Fibroblast of skin of scalp (primary cell): ENCODE data around the gene PDE4A.
A peak's percentile ranks its signal among the peaks of the same experiment; 100 is the strongest.

Source experiments
- DNase-seq: peaks from one replicate; pipeline ENCODE4 v3.0.0-alpha.2; 2013

Gene PDE4A

DNA sequence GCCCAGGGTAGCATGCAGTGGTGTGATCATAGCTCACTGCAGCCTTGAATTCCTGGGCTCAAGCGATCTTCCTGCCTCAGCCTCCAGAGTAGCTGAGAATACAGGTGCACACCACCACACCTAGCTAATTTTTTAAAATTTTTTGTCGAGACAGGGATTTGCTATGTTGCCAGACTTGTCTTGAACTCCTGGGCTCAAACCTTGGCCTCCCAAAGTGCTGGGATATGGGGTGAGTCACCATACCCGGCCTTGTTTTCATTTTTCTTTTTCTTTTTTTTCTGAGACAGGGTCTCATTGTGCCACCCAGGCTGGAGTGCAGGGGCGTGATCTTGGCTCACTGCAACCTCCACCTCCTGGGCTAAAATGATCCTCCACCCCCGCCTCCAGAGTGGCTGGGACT, 44.1 kb downstream of the PDE4A start:
- no peak for DNase-seq

DNA sequence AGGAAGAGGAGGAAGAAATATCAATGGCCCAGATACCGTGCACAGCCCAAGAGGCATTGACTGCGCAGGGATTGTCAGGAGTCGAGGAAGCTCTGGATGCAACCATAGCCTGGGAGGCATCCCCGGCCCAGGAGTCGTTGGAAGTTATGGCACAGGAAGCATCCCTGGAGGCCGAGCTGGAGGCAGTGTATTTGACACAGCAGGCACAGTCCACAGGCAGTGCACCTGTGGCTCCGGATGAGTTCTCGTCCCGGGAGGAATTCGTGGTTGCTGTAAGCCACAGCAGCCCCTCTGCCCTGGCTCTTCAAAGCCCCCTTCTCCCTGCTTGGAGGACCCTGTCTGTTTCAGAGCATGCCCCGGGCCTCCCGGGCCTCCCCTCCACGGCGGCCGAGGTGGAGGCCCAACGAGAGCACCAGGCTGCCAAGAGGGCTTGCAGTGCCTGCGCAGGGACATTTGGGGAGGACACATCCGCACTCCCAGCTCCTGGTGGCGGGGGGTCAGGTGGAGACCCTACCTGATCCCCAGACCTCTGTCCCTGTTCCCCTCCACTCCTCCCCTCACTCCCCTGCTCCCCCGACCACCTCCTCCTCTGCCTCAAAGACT, 46.9 kb downstream of the PDE4A start:
- DNase-seq: no peak

DNA sequence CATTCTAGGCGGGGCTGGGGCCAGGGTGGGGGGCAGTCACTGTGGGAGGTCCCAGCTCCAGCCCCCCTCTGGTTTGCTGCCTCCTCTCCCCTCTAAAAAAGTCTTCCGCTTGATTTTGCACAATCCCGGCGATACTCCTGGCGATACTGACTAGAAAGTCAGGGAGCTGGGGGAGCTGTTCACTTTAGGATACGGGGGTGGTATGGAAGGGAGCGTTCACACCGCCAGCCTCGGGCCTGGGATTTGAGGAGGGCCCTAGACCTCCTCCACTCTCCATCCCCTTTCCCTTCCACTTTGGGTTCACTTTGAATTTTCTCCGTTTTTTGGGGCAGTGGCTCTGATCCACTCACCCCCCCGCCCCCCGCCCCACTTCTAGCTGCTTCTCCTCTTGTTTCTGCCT, 47.8 kb downstream of the PDE4A start:
- DNase-seq: no peak

DNA sequence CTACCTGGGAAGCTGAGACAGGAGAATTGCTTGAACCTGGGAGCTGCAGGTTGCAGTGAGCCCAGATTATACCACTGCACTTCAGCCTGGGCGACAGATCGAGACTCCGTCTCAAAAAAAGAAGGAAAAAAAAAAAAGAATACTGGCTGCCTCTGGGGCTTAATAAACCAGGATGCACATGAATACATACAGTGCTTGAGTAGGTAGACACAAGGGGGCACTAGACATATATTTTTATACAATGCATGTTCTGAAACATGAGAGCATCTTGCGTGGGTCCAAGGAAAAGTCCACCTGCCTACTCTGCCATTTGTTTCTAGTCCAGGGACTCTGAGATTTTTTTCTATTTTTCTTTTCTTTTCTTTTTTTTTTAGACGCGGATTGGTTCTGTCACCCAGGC, 51.6 kb downstream of the PDE4A start:
- DNase-seq: peak; percentile 50

DNA sequence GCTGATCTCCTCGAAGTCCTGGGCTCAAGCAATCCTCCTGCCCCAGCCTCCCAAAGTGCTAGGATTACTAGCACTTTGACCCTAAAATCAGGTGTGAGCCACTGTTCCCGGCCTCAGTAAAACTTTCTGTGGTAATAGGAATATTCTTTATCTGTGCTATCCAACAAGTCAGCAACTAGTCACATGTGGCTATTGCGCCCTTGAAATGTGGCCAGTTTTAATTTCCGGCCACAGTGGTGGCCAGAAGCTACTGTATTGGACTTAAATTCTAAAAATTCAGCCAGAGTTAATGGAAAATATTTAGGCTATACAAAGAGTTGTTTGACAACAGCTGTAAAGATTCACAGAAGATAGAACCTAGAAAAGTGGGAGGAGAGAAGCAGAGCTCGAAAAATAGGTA, 52.9 kb downstream of the PDE4A start:
- no peak for DNase-seq

DNA sequence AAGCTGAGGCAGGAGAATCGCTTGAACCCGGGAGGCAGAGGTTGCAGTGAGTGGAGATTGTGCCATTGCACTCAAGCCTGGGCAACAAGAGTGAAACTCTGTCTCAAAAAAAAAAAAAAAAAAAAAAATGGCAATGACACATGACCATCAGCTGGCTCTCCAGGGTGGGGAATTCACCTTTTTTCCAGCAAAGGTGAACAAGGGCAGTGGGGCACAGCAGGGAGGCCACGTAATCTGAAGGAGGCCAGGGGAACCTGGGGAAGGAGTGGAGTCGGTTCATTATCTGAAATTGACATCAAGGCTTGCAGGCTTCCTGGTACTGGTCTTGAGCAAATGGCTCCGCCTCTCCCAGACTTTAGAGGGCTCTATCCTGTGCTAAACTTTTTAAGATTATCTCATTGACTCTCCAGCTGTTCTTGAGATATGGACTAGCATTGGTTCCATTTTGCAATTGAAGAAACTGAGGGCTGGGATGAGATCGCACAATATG, 54.7 kb downstream of the PDE4A start:
- no peak for DNase-seq

DNA sequence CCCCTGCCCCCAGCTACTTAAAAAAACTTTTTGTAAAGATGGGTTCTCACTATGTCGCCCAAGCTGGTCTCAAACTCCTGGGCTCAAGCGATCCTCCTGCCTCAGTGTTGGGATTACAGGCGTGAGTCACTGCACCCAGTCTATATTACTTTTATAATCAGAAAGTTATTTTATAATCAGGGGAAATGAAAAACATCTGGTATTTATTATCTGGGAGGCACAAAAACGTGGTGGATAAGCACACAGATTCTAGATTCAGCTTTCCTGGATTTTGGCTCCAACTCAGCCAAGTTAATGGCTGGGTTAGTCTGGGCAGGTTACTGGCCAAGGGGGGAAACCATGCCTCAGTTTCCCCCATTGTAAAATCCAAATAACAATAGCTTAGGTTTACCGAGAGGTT, 58.1 kb downstream of the PDE4A start:
- DNase-seq: peak; percentile 33

DNA sequence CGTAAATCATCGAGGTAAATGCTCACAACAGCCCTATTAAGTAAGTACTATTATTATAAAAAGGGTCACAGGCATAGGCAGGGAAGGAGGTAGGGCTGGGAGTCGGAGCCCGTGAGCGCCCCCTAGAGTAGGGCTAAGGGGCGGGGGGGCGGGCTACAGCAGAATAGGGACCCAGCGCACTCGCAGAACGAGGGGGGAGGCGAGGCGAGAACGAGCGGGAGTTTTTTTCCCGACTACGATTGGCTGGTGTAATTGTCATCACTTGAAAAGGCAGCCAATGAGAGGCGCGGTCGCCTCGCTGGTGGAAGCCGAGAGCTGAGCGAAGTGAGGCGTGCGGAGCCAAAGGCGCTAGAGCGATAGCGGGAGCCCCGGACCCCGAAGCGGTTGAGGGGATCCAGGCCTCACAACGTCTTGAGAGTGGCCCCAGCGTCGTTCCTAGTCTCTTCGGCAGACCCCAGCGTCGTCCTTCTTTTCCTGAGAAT, 58.6 kb downstream of the PDE4A start:
- DNase-seq: peak; percentile 91

DNA sequence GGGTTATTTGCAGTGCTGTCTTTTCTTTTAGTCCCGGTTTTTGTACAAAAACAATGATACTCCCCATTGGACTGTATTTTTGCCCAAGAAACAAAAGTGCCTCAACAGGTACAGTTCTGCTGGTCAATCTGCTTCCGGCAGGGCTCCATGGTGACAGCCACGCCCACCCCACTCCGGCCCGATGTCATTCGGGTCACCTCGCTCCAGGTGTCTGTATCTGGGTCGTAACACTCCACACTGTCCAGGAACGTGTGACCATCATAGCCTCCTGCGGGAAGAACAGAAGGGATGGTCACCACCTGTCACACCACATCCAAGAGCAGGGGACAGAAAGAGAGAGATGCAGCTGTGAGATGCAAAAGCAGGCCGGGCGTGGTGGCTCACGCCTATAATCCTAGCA, 66.2 kb downstream of the PDE4A start:
- no peak for DNase-seq

DNA sequence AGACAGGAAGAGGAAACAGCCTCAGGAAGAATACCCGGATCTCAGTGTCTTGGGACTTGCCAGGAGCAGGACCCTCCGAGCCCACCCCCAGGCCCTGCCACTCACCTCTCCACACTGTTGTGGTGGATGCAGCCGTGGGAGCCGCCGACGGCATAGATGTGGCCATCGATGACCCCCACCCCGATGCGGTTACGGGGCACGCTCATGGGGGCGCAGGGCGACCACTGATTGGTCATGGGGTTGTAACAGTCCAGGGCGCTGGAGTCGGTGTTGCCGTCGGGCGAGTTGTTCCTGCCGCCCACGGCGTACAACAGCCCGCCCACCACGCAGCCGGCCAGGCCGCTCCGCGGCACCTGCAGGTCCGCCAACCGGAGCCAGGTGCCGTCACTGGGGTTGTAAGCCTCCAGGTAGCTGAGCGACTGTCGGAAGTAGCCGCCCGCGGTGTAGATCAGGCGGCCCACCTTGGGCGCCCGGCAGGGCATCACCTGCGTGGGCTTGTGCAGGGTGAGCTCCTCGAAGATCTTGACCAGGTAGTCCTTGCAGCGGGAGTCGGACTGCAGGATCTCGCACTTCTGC, 71.2 kb downstream of the PDE4A start:
- DNase-seq: no peak

DNA sequence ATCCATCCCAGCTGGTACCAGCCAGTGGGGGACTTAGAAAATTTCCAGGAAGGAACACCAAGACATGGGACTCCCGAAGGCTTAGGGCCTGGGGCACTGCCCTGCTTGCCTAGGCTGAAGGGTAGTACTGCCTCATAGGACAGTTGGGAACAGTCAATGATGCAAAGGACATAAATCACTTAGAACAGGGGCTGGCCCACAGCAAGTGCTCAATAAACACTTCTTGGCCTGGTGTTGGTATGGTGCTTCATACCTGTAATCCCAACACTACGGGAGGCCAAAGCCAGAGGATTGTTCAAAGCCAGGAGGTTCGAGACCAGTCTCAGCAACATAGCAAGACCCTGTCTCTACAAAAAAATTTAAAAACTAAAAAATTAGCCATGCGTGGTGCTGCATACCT, 77.0 kb downstream of the PDE4A start:
- DNase-seq: no peak

DNA sequence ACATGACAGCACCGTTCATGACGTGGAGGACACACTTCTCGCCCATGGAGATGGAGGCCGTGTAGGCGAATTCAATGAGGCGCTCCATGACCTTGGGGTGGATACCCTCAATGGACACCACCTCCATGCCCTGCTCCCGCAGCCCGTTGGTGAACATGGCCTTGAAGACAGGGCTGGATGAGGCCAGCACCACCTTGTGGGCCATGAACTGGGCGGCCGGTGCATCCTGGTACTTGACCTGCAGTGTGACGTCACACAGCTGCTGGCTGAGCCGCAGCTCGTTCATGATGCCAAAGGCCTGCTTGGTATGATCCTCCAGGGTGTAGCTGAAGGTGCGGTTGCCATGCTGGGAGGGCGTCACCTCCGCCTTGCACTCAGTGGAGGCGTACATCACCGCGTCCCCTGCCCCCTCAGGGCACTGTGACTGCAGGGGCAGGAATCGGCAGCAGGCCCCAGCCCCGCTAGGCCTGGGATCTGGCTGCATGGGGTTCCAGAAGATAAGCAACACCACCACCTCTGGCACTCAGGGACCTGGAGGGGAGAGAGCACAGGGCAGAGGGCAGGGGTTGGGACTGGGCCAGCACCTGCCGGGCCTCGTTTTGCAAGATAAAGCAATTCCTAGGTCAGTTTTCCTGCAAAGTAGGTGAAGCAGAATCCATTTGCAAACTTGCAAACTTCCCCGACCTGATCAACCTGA, 79.4 kb downstream of the PDE4A start:
- DNase-seq: no peak

DNA sequence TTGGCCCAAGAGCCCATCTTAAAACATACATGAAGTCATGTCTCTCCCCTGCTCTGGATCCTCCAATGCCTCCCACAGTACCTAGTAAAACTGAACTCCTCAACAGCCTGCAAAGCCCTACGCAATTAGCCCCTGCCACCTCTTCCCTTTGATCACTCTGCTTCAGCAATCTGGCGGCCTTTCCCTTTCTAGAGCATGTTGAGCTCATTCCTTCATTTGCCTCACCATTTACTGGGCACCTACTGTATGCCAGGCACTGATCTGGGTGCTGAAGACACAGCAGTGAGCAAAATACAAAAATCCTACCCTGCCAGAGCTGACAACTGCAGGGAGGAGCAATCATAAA, 79.9 kb downstream of the PDE4A start:
- no peak for DNase-seq

DNA sequence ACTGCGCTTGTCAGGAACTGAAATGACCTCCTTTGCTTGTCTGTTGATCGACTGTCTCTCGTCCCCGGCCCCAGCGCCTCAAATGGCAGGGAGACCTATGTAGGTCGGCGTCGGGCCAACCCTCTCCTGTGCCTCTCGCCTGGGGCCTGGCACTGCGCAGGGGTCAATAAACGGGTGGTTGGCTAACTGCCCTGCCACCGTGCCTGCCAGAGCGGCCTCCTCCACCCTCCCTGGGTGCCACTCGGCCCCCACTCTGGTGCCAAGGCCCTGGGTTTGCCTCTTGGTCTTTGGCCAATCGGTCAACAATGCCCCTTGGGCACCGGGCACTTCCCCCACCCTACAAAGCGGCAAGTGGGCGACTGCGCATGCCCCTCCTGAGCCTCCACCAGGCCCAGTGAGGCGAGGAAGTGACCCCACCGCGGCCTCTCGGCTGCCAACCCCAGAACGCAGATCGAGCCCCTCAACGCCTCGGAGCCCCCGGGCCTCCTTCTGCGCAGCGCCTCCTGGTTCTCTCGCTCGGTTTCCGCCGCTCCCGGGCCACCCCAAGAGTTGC, 81.7 kb downstream of the PDE4A start:
- DNase-seq: peak; percentile 47

DNA sequence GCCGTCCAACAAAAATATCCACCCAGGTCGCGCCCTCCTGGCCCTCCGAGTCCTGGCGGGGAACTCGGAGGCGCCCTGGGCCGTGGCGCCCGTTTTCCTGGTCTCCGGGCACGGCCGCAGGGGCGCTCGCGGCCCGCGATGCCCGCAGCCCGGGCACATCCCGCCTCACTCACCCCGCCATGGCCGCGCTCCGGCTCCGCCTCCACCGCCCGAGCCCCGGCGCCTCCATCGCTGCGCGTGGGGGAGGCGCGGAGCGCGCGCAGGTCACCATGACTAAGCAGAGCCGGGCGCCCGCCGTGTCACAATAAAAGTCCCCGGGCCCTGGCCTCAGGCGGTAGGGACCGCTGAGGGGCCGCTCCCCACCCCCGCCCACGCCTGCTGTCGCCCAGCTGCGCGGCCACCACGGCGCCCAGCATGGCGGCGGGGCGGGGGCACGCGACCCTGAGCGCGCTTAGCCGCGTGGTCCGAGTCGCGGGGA, 82.2 kb downstream of the PDE4A start:
- DNase-seq: peak; percentile 95

DNA sequence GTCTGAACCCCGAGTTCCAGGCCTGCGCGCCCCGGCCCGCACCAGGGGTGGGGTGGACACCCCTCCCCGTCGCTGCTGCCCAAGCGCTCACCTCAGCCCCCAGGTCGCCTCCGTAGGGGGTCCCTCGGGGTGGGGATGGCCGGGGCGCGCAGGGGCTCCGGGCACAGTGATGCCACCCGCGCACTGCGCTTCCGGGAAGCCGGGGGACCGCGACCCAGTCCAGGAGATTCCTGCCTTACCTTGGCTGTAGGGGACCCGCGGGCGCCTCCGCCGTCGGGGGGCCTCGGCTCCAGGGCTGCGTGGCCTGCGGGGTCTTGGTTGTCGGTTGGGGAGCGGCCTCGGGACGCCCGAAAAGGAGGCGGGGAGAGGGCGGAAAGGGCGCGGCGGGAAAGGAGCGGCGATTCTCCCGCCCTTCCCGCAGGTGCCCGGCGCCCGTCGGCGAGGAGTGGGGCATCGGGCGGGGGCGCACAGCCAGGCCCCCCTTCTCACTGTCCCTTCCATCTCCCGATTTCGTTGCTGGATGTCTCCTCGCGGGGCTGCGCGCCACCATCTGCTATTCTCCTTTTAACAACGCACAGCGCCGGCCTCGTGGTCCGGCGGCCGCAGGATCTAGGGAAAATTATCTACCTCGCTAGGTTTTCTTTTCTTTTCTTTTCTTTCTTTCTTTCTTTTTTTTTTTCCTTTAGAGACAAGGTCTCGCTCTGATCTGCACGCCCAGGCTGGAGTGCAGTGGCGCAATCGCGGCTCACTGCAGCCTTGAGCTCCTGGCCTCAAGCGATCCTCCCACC, 82.9 kb downstream of the PDE4A start, which contains the start of gene KEAP1:
Gene KEAP1 (minus strand): TSS at position 355 of the 788 bp plus-strand sequence. CDS start 3,323 bp downstream, outside the sequence.
- DNase-seq: peak; percentile 32

DNA sequence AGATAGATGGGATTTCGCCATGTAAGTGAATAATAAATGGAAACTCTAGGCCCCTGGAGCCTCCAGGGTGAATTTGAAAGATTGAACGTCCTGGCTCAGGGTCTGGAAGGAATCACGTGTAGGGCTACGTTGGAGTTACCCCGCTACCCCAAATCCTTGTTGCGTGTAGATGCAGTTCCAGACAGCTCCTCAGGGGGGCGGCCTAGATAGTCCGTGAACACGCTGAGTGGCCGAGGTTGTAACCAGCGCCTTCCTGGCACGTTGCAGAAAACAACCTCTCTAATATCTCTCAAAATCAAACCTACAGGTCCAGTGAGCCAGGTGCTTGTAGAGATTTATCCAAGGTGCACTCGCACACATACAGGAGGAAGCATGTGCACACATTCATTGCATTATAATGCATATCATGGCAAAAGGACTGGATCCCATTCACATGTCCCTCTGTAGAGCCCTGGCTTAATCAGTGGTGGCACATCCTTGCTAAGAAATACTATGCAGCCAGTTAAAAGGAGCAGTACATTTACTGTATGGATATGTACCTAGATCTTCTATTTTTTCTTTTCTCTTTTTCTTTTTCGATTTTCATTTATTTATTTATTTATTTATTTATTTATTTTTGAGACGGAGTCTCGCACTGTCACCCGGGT, 85.4 kb downstream of the PDE4A start:
- DNase-seq: peak; percentile 58

DNA sequence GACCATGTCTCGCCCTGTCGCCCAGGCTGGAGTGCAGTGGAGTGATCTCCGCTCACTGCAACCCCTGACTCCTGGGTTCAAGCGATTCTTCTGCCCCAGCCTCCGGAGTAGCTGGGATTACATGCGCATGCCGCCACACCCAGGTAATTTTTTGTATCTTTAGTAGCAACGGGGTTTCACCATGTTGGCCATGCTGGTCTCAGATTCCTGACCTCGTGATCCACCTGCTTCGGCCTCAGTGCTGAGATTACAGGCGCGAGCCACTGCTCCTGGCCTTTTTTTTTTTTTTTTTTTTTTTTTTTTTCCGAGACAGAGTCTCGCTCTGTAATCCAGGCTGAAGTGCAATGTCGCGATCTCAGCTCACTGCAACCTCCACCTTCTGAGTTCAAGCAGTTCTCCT, 87.7 kb downstream of the PDE4A start:
- no peak for DNase-seq

DNA sequence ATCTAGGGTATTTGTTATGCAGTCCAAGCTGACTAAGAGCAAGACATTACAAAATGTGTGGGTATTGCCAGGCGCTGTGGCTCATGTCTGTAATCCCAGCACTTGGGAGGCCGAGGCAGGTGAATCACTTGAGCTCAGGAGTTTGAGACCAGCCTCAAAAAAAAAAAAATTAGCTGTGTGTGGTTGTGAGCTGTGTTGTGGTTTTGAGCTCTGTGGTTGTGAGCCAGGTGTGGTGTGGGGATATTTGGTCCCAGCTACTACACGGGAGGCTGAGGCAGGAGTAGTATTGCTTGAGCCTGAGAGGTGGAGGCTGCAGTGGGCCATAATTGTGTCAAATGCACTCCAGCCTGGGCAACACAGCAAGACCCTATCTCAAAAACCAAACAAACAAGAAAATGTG, 88.4 kb downstream of the PDE4A start:
- no peak for DNase-seq

DNA sequence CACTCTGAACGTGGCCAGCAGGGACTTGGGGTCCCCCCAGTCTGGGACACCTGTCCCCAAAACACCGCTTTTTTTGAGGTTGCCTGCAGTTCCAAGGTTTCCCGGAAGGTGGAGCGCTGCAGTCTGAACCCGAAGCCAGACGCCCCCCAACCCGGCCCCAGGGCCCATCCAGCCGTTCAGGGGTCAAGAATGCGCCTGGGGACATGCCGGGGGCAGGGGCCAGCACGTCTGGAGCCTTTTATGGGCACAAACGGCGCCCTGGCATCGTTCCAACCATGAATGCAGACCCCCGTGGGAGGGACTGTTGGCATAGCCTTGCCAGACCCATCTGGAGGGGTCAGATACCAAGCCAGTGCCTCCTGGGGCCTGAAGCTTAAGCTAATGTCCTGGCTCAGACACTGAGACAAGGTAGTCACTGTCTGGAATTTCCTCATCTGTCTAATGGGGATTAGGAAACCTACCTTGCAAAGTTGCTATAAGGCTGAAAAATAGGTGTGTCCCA, 90.0 kb downstream of the PDE4A start:
- no peak for DNase-seq

DNA sequence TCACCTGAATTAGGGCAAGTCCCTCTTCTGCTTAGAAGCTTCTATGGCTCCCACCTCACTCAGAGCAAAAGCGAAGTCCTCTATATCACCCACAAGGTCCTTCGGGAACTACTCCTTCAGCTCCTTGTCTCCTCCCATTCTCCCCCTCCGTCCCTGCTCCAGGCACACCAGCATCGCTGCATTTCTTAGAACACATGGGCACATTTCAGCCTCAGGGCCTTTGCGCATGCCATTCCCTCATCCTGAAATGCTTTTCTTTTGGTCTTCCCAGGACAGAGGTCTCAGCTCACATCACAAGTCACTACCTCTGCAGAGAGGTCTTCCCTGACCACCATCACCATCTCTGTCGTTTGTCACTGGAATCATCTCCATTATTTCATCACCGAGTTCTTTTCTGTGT, 92.9 kb downstream of the PDE4A start:
- DNase-seq: no peak
